A673 (cell line): ENCODE results near the gene RABL2B.

Experiments
- CTCF ChIP-seq: fragments of 300-800, 200-600 bp; sonication (generic); conservative IDR thresholded peaks from 2 replicates; pipeline ENCODE4 v1.5.1; 2017; ENCODE audit warnings: low read depth, mild to moderate bottlenecking, antibody characterized with exemption, low read length, moderate library complexity, mixed read lengths
- EZH2 ChIP-seq: fragments of 200-600 bp; sonication (generic); IDR thresholded peaks from 2 replicates; pipeline ENCODE4 v1.6.1; 2017; ENCODE audit warnings: borderline replicate concordance, low read depth, mild to moderate bottlenecking, mixed read lengths, antibody characterized with exemption, low read length; ENCODE audit not compliant: poor library complexity, severe bottlenecking

- peak; percentile 61 for TF ChIP-seq EZH2
- TF ChIP-seq CTCF: no peak
Observed at GRCh38 chr22:50720301-50721256, 62.9 kb downstream of the RABL2B start.
